Transverse colon (tissue), 3 donors: ENCODE data around the gene CDC42SE1.

ENCODE experiments used
- EP300 ChIP-seq: sonication (generic); formaldehyde crosslinking; IDR thresholded peaks from one replicate; pipeline ENCODE4 v1.6.1; 2017; ENCODE audit warnings: antibody characterized with exemption, low read depth
- TF ChIP-seq, protein P1 (sequence below), 5 experiments: fragments of 200-600 bp in 3 of 5; fragments of 450-650 bp in 2 of 5; sonication (generic) in 3 of 5; IDR thresholded peaks; 1 replicate in 2 of 5; 2 replicates in 3 of 5; pipeline ENCODE4 v1.5.1; 2016 to 2017; ENCODE audit warnings: antibody characterized with exemption in 5 of 5, inconsistent platforms in 3 of 5, mild to moderate bottlenecking in 2 of 5, moderate library complexity in 1 of 5

DNA sequence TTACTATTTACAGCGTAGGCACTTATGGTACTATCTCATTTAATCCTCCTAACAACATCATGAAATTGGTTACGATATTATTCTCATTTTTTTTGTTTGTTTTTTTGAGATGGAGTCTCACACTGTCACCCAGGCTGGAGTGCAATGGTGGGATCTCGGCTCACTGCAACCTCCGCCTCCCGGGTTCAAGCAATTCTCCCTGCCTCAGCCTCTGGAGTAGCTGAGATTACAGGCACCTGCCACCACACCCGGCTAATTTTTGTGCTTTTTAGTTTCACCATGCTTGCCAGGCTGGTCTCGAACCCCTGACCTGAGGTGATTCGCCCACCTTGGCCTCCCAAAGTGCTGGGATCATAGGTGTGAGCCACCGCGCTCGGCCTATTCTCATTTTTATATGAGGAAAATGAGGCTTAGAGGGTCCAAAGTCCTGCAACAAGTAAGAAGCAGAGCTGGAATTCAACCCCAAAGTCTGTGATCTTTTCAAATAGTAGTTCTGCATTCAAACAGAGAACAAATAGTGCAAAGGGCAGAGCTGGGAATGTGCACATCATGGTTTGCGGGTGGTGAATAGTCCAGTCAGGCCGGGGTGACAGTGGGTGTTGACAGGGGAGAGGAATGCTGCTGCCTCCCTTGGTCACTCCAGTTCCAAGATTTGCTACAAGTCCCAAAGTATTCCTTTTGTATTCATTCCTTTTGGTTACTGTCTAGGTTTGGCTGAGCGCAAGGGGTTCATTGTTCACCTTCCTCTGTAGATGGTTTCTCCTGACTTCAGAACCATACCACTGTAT lies 46.5 kb downstream of the CDC42SE1 start:
- TF ChIP-seq, protein P1, sequence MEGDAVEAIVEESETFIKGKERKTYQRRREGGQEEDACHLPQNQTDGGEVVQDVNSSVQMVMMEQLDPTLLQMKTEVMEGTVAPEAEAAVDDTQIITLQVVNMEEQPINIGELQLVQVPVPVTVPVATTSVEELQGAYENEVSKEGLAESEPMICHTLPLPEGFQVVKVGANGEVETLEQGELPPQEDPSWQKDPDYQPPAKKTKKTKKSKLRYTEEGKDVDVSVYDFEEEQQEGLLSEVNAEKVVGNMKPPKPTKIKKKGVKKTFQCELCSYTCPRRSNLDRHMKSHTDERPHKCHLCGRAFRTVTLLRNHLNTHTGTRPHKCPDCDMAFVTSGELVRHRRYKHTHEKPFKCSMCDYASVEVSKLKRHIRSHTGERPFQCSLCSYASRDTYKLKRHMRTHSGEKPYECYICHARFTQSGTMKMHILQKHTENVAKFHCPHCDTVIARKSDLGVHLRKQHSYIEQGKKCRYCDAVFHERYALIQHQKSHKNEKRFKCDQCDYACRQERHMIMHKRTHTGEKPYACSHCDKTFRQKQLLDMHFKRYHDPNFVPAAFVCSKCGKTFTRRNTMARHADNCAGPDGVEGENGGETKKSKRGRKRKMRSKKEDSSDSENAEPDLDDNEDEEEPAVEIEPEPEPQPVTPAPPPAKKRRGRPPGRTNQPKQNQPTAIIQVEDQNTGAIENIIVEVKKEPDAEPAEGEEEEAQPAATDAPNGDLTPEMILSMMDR (IDR thresholded peaks at IDR 0.05) = no peak
- TF ChIP-seq EP300 = no peak
